CD8-positive, alpha-beta memory T cell (primary cell): ENCODE results near the gene IPO13. TPM values are rescaled to one million over a fixed set of nuclear protein-coding genes. Genes with fewer than 3 reads are reported as not detected.
A peak's percentile ranks its signal among the peaks of the same experiment; 100 is the strongest.

Experiments
- CTCF ChIA-PET: fragments of 350-600 bp; sonication (Branson Sonifier 250); formaldehyde crosslinking; loops from one replicate; lab custom pipeline; 2021; ENCODE audit warnings: antibody characterized with exemption; lab: Charles Lee
- POLR2A ChIA-PET: fragments of 350-600 bp; sonication (Branson Sonifier 250); formaldehyde crosslinking; loops from one replicate; lab custom pipeline; 2021; ENCODE audit warnings: antibody characterized with exemption; lab: Charles Lee
- DNase-seq, 5 donors: peaks; one replicate each; pipeline versions ENCODE4 v3.0.0 to v3.0.0-alpha.2; 2020 to 2022; ENCODE audit warnings: mixed read lengths in 1 of 5
- H3K27ac ChIP-seq: one replicate; pipeline ENCODE4 v1.7.0; 2013; ENCODE audit warnings: low read depth, mild to moderate bottlenecking, low read length, moderate library complexity
- H3K27me3 ChIP-seq: 2 replicates; pipeline ENCODE4 v1.7.0; 2013; ENCODE audit warnings: low read length, mild to moderate bottlenecking; ENCODE audit not compliant: insufficient read depth, poor library complexity, severe bottlenecking
- H3K36me3 ChIP-seq: 2 replicates; pipeline ENCODE4 v1.7.0; 2013; ENCODE audit warnings: mild to moderate bottlenecking, low read length, moderate library complexity; ENCODE audit not compliant: insufficient read depth
- H3K4me1 ChIP-seq: 2 replicates; pipeline ENCODE4 v1.7.0; 2013; ENCODE audit warnings: mild to moderate bottlenecking, low read length, moderate library complexity; ENCODE audit not compliant: insufficient read depth
- H3K4me3 ChIP-seq: 2 replicates; pipeline ENCODE4 v1.7.0; 2013; ENCODE audit warnings: mild to moderate bottlenecking, low read length
- H3K9me3 ChIP-seq: 2 replicates; pipeline ENCODE4 v1.7.0; 2013; ENCODE audit warnings: mild to moderate bottlenecking, low read length
- H3K27ac Mint-ChIP-seq, 8 donors: one replicate each; pipeline ENCODE4 v1.8.0; 2020 to 2021; ENCODE audit warnings: mixed read lengths in 8 of 8, mild to moderate bottlenecking in 6 of 8, inconsistent platforms in 3 of 8, moderate library complexity in 3 of 8
- H3K27me3 Mint-ChIP-seq, 2 donors: one replicate each; pipeline ENCODE4 v1.8.0; 2020 to 2021; ENCODE audit warnings: mixed read lengths in 2 of 2, mild to moderate bottlenecking in 1 of 2, moderate library complexity in 1 of 2
- H3K36me3 Mint-ChIP-seq, 3 donors: one replicate each; pipeline ENCODE4 v1.8.0; 2020 to 2021; ENCODE audit warnings: mixed read lengths in 3 of 3, inconsistent platforms in 1 of 3, mild to moderate bottlenecking in 1 of 3
- H3K4me1 Mint-ChIP-seq, 3 donors: one replicate each; pipeline ENCODE4 v1.8.0; 2020 to 2021; ENCODE audit warnings: mixed read lengths in 3 of 3, inconsistent platforms in 1 of 3, mild to moderate bottlenecking in 1 of 3
- H3K4me3 Mint-ChIP-seq, 7 donors: one replicate each; pipeline ENCODE4 v1.8.0; 2020 to 2021; ENCODE audit warnings: mixed read lengths in 7 of 7, mild to moderate bottlenecking in 6 of 7, moderate library complexity in 4 of 7, inconsistent platforms in 2 of 7
- H3K9me3 Mint-ChIP-seq, 5 donors: one replicate each; pipeline ENCODE4 v1.8.0; 2020 to 2022; ENCODE audit warnings: mixed read lengths in 5 of 5, mild to moderate bottlenecking in 3 of 5, moderate library complexity in 2 of 5, inconsistent platforms in 1 of 5
- polyA plus RNA-seq: library from polyadenylated mRNA; unstranded; fragments of 300-500 nt; fragmentation: Illumina TruSeq; gene quantifications from one replicate; pipeline ENCODE4 v1.2.3, GENCODE V29; 2021
- total RNA-seq, 2 experiments: library from RNA; stranded (reverse); gene quantifications; one replicate each; pipeline ENCODE4 v1.2.3, GENCODE V29; 2021

Gene IPO13
- total and polyA plus RNA-seq, 3 experiments from 2014 or later: 16.0 to 32.1 (median 28.9) TPM

GRCh38 chr1:43974443-43975248, 27.9 kb downstream of the IPO13 start, which contains the start of gene ATP6V0B:
Gene ATP6V0B, plus strand, starts transcription at chr1:43974960. Its CDS starts 81 bp downstream, at chr1:43975041.
- peak; percentile 86 to 94 (median 94) for DNase-seq
- peaks cover 57 to 67% (median 66%) of the 10 kb centered on the region in 3 donors for H3K4me1 Mint-ChIP-seq
- peak within 1 kb of the TSS; percentile 79 for H3K27ac ChIP-seq
- peaks cover 0 to 6% of the 10 kb centered on the region in 2 donors for H3K27me3 Mint-ChIP-seq
- H3K27ac Mint-ChIP-seq: peak within 1 kb of the TSS; percentile 86 to 99 (median 93)
- peaks cover 21% of the 10 kb centered on the region for H3K36me3 ChIP-seq
- H3K4me1 ChIP-seq: peaks cover 46% of the 10 kb centered on the region
- ChIA-PET CTCF (interaction anchor here (0.8 to 2.5 kb wide), 3 partner anchors 28 to 62 kb away, joined by 3 to 12 read pairs (median 5); partner anchors contain the start of gene IPO13), POLR2A (interaction anchor here (1.0 to 1.6 kb wide), 2 partner anchors 28 to 325 kb away, joined by 4 to 9 read pairs; partner anchors contain the start of genes IPO13 and KDM4A)
- H3K9me3 Mint-ChIP-seq: no peaks in the 10 kb centered on the region
- H3K4me3 ChIP-seq: peak within 1 kb of the TSS; percentile 85
- peaks cover 3 to 54% (median 9%) of the 10 kb centered on the region in 3 donors for H3K36me3 Mint-ChIP-seq
- H3K9me3 ChIP-seq: no peaks in the 10 kb centered on the region
- H3K4me3 Mint-ChIP-seq: peak within 1 kb of the TSS; percentile 86 to 98 (median 94)
- H3K27me3 ChIP-seq: no peaks in the 10 kb centered on the region

- peak overlapping the region; percentile 85 for H3K4me3 ChIP-seq
- CTCF ChIA-PET: interaction anchor here (0.8 to 2.5 kb wide), 3 partner anchors 29 to 61 kb away, joined by 3 to 12 read pairs (median 5); partner anchors contain the start of gene IPO13
- Mint-ChIP-seq H3K27ac (peak overlapping the region; percentile 82 to 96 (median 90)), H3K27me3 (peaks cover 0 to 10% of the 10 kb centered on the region in 2 donors), H3K36me3 (peaks cover 3 to 52% (median 9%) of the 10 kb centered on the region in 3 donors), H3K9me3 (no peaks in the 10 kb centered on the region), H3K4me1 (peaks cover 53 to 66% (median 64%) of the 10 kb centered on the region in 3 donors), H3K4me3 (peak overlapping the region; percentile 86 to 98 (median 94))
- H3K4me1 ChIP-seq: peaks cover 51% of the 10 kb centered on the region
- no peaks in the 10 kb centered on the region for H3K27me3 ChIP-seq
- H3K9me3 ChIP-seq: no peaks in the 10 kb centered on the region
- POLR2A ChIA-PET: interaction anchor here (0.6 to 1.6 kb wide), 5 partner anchors 14 to 467 kb away, joined by 4 to 10 read pairs (median 7); partner anchors contain the start of genes IPO13 and KDM4A
- peak overlapping the region; percentile 79 for H3K27ac ChIP-seq
- DNase-seq: peak in 3 of 5 donors; percentile 30 to 66 (median 34)
- peaks cover 21% of the 10 kb centered on the region for H3K36me3 ChIP-seq
Observed at GRCh38 chr1:43975249-43975961, 28.7 kb downstream of the IPO13 start.

DNA sequence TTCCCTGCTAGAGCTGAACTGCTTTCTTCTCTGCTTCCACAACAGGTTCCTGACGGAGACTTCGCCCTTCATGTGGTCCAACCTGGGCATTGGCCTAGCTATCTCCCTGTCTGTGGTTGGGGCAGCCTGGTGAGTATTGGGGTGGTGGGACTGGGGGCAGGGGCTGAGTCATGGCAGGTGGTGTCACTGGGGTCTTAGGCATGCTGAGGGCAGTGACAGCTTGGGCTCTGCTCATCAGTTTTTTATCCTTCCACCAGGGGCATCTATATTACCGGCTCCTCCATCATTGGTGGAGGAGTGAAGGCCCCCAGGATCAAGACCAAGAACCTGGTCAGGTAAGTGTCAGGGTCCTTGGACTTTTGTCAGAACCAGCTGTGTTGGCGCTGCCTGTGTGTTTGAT, 29.3 kb downstream of the IPO13 start:
- Histone ChIP-seq H3K4me1 (peaks cover 44% of the 10 kb centered on the region), H3K9me3 (no peaks in the 10 kb centered on the region), H3K4me3 (peak overlapping the region; percentile 85), H3K27me3 (no peaks in the 10 kb centered on the region), H3K36me3 (peaks cover 21% of the 10 kb centered on the region), H3K27ac (peak overlapping the region; percentile 79)
- no peak for DNase-seq
- H3K4me1 Mint-ChIP-seq: peaks cover 51 to 64% (median 63%) of the 10 kb centered on the region in 3 donors
- ChIA-PET POLR2A (interaction anchor here (1.0 to 1.6 kb wide), 2 partner anchors 13 to 30 kb away, joined by 9 to 10 read pairs; partner anchors contain the start of gene IPO13), CTCF (interaction anchor here (2.5 kb wide), 1 partner anchor 29 kb away, joined by 12 read pairs; the partner anchor contains the start of gene IPO13)
- H3K27me3 Mint-ChIP-seq: peaks cover 0 to 10% of the 10 kb centered on the region in 2 donors
- H3K36me3 Mint-ChIP-seq: peaks cover 3 to 52% (median 9%) of the 10 kb centered on the region in 3 donors
- H3K9me3 Mint-ChIP-seq: no peaks in the 10 kb centered on the region
- peak overlapping the region; percentile 86 to 98 (median 94) for H3K4me3 Mint-ChIP-seq
- peak overlapping the region; percentile 68 to 96 (median 90) for H3K27ac Mint-ChIP-seq

DNA sequence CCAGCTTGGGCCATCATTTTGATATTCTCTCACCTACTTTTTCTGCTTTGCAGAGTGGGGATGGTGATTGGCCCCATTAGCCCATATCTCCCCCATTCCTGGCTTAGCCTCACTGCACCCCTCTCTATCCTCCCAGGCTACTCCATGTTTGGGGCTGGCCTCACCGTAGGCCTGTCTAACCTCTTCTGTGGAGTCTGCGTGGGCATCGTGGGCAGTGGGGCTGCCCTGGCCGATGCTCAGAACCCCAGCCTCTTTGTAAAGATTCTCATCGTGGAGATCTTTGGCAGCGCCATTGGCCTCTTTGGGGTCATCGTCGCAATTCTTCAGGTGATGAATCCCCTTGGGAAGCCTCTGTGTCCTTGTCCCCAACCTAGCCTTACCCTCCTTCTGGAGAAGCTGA, 30.1 kb downstream of the IPO13 start:
- H3K4me1 ChIP-seq: peaks cover 44% of the 10 kb centered on the region
- peaks cover 0 to 10% of the 10 kb centered on the region in 2 donors for H3K27me3 Mint-ChIP-seq
- peaks cover 49 to 63% (median 62%) of the 10 kb centered on the region in 3 donors for H3K4me1 Mint-ChIP-seq
- H3K27me3 ChIP-seq: no peaks in the 10 kb centered on the region
- no peaks in the 10 kb centered on the region for H3K9me3 ChIP-seq
- peaks cover 3 to 52% (median 9%) of the 10 kb centered on the region in 3 donors for H3K36me3 Mint-ChIP-seq
- DNase-seq: no peak
- H3K36me3 ChIP-seq: peaks cover 21% of the 10 kb centered on the region
- peak overlapping the region in 6 of 7 donors; percentile 86 to 98 (median 92) for H3K4me3 Mint-ChIP-seq
- H3K9me3 Mint-ChIP-seq: no peaks in the 10 kb centered on the region
- H3K27ac ChIP-seq: no peak overlapping the region
- ChIA-PET POLR2A (interaction anchor here (1.7 kb wide), 1 partner anchor 14 kb away, joined by 4 read pairs; the partner anchor contains the start of gene CCDC24), CTCF (interaction anchor here (2.5 kb wide), 1 partner anchor 30 kb away, joined by 12 read pairs; the partner anchor contains the start of gene IPO13)
- H3K27ac Mint-ChIP-seq: peak overlapping the region in 5 of 8 donors; percentile 16 to 91 (median 57)
- H3K4me3 ChIP-seq: no peak overlapping the region

GRCh38 chr1:43977376-43978263, 30.9 kb downstream of the IPO13 start:
- Histone ChIP-seq H3K27me3 (no peaks in the 10 kb centered on the region), H3K36me3 (peaks cover 18% of the 10 kb centered on the region), H3K27ac (no peak overlapping the region), H3K4me3 (no peak overlapping the region), H3K4me1 (peaks cover 44% of the 10 kb centered on the region), H3K9me3 (no peaks in the 10 kb centered on the region)
- Mint-ChIP-seq H3K9me3 (no peaks in the 10 kb centered on the region), H3K27ac (peak overlapping the region in 5 of 8 donors; percentile 4 to 91 (median 75)), H3K4me1 (peaks cover 49 to 63% (median 62%) of the 10 kb centered on the region in 3 donors), H3K27me3 (peaks cover 0 to 10% of the 10 kb centered on the region in 2 donors), H3K4me3 (peak overlapping the region; percentile 77 to 98 (median 87)), H3K36me3 (peaks cover 3 to 45% (median 9%) of the 10 kb centered on the region in 3 donors)
- no peak for DNase-seq
- ChIA-PET POLR2A (interaction anchor here (1.7 kb wide), 1 partner anchor 13 kb away, joined by 4 read pairs; the partner anchor contains the start of gene CCDC24), CTCF (interaction anchor here (0.9 kb wide), 1 partner anchor 11 kb away, joined by 3 read pairs; no protein-coding TSS in a partner anchor)

DNA sequence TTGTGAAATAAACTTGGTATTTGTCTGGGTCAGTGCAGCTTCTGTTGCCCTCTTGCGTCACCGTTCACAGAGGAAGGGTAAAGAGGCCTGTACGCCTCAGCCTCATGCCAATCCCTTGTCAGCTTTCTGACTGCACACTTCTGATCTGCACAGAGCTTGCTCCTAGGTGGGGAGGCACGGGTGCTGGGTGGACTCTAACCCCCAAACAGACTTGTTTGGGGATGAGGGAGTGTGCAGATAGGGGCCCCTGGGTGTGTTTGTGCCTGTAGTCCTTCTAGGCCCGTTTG, 31.5 kb downstream of the IPO13 start:
- no peaks in the 10 kb centered on the region for H3K9me3 ChIP-seq
- POLR2A ChIA-PET: interaction anchor here (1.7 kb wide), 1 partner anchor 13 kb away, joined by 4 read pairs; the partner anchor contains the start of gene CCDC24
- H3K4me3 ChIP-seq: no peak overlapping the region
- Mint-ChIP-seq H3K27me3 (peaks cover 0 to 10% of the 10 kb centered on the region in 2 donors), H3K4me1 (peaks cover 49 to 62% (median 59%) of the 10 kb centered on the region in 3 donors), H3K9me3 (no peaks in the 10 kb centered on the region), H3K27ac (peak overlapping the region in 4 of 8 donors; percentile 35 to 91 (median 75)), H3K36me3 (peaks cover 3 to 41% (median 9%) of the 10 kb centered on the region in 3 donors), H3K4me3 (peak overlapping the region; percentile 16 to 98 (median 86))
- no peaks in the 10 kb centered on the region for H3K27me3 ChIP-seq
- peaks cover 44% of the 10 kb centered on the region for H3K4me1 ChIP-seq
- CTCF ChIA-PET: interaction anchor here (0.9 kb wide), 1 partner anchor 10 kb away, joined by 3 read pairs; no protein-coding TSS in a partner anchor
- peaks cover 18% of the 10 kb centered on the region for H3K36me3 ChIP-seq
- no peak for DNase-seq
- H3K27ac ChIP-seq: no peak overlapping the region
